Measurements from ENCODE around the gene ISM2. TPM values are rescaled to one million over a fixed set of nuclear protein-coding genes. Genes with fewer than 3 reads are reported as not detected.

Gene ISM2
- total and polyA plus RNA-seq, 9 of the 15 experiments (the other 6 are each of a cell fraction or from before 2014, with no cell fraction given) = 0.08 to 0.11 TPM; not detected in 7

DNA sequence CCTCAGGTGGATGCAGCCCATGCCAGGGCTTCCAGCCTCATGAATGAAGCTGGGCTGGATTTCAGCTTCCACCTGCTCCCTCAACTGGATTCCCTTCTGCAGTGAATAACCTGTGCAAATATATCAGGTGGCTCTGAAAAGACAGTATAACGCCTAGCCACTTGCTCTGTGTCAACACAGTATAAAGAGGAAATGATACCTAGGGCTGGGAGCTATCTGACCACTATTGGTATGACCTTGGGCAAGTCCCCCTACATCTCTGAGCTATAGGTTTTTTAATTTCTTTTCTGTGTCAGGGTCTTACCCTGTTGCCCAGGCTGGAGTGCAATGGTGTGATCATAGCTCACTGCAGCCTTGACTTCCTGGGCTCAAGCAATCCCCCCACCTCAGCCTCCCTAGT, 19.8 kb downstream of the ISM2 start (continued):
- TF ChIP-seq ZNF224 (CRISPR knock-in tag; IDR thresholded peaks at IDR 0.05) = no peak
- TF ChIP-seq SAP30 (IDR thresholded peaks at IDR 0.05; ENCODE audit: borderline replicate concordance, insufficient read depth, low read depth, low read length, poor library complexity, severe bottlenecking) = no peak
- TF ChIP-seq, protein P1, sequence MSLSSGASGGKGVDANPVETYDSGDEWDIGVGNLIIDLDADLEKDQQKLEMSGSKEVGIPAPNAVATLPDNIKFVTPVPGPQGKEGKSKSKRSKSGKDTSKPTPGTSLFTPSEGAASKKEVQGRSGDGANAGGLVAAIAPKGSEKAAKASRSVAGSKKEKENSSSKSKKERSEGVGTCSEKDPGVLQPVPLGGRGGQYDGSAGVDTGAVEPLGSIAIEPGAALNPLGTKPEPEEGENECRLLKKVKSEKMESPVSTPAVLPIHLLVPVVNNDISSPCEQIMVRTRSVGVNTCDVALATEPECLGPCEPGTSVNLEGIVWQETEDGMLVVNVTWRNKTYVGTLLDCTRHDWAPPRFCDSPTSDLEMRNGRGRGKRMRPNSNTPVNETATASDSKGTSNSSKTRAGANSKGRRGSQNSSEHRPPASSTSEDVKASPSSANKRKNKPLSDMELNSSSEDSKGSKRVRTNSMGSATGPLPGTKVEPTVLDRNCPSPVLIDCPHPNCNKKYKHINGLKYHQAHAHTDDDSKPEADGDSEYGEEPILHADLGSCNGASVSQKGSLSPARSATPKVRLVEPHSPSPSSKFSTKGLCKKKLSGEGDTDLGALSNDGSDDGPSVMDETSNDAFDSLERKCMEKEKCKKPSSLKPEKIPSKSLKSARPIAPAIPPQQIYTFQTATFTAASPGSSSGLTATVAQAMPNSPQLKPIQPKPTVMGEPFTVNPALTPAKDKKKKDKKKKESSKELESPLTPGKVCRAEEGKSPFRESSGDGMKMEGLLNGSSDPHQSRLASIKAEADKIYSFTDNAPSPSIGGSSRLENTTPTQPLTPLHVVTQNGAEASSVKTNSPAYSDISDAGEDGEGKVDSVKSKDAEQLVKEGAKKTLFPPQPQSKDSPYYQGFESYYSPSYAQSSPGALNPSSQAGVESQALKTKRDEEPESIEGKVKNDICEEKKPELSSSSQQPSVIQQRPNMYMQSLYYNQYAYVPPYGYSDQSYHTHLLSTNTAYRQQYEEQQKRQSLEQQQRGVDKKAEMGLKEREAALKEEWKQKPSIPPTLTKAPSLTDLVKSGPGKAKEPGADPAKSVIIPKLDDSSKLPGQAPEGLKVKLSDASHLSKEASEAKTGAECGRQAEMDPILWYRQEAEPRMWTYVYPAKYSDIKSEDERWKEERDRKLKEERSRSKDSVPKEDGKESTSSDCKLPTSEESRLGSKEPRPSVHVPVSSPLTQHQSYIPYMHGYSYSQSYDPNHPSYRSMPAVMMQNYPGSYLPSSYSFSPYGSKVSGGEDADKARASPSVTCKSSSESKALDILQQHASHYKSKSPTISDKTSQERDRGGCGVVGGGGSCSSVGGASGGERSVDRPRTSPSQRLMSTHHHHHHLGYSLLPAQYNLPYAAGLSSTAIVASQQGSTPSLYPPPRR (CRISPR knock-in tag; IDR thresholded peaks at IDR 0.05; ENCODE audit: borderline replicate concordance) = no peak
- no peak for TF ChIP-seq SREBF2 (CRISPR knock-in tag; IDR thresholded peaks at IDR 0.05)

- H3K79me2 ChIP-seq (ENCODE audit: control insufficient read depth, insufficient read depth, low read length) = no peaks in the 10 kb centered on the region
- H3K27ac ChIP-seq (ENCODE audit: extremely low read depth, low read depth, low read length) = no peak overlapping the region
- no peaks in the 10 kb centered on the region for H3K9me3 ChIP-seq (replicated peaks; ENCODE audit: control insufficient read depth, insufficient read depth, low read depth, low read length)
- FAIRE-seq = no peak
- BruUV-seq (replicated peaks) = no TSS peak
- no peaks in the 10 kb centered on the region for H3K36me3 ChIP-seq (ENCODE audit: control insufficient read depth, insufficient read depth, low read length)
- DNase-seq (ENCODE audit: extremely low read depth in 1 of 4, low spot score in 3 of 4) = no peak
- H3K4me1 ChIP-seq (replicated peaks in 1 of 2; ENCODE audit: control insufficient read depth in 2 of 2, insufficient read depth in 2 of 2, low read length in 2 of 2) = peaks cover 0 to 8% of the 10 kb centered on the region in 2 experiments; a peak in 2 of 5 replicates
- ChIA-PET POLR2A (no interaction called here), CTCF (ENCODE audit: low intra/inter-chr PET ratio) (no interaction called here)
- no peaks in the 10 kb centered on the region for H4K20me1 ChIP-seq (replicated peaks; ENCODE audit: control insufficient read depth, insufficient read depth, low read length)
- H3K9me1 ChIP-seq (ENCODE audit: control insufficient read depth, insufficient read depth, low read length) = no peaks in the 10 kb centered on the region
- intact Hi-C loops (cut with micrococcal nuclease) = no loop called here
- no peak overlapping the region for H3K4me3 ChIP-seq
- ATAC-seq = no peak
- no peak overlapping the region for H3K9ac ChIP-seq (ENCODE audit: insufficient read depth in 1 of 2, low read depth in 2 of 2, low read length in 2 of 2)
- no peak overlapping the region for H3K4me2 ChIP-seq (ENCODE audit: insufficient read depth, low read length)
- no peak overlapping the region for H2AFZ ChIP-seq (ENCODE audit: low read depth, low read length)
- peaks cover 4 to 38% of the 10 kb centered on the region in 2 experiments; a peak in 4 of 5 replicates for H3K27me3 ChIP-seq (ENCODE audit: control insufficient read depth in 2 of 2, insufficient read depth in 2 of 2, low read length in 2 of 2)
- 8% methylated on average over 5 of the region's 5 CpGs for WGBS (ENCODE audit: insufficient coverage, low coverage, missing lambda C conversion rate)
- in situ Hi-C loops (cut with MboI) = no loop called here
- no peak for TF ChIP-seq RFX5 (IDR thresholded peaks at IDR 0.05; ENCODE audit: low read depth, low read length)
- no peak for TF ChIP-seq BDP1 (IDR thresholded peaks at IDR 0.05; ENCODE audit: insufficient read depth, insufficient read length)
- TF ChIP-seq TBP (optimal IDR thresholded peaks at IDR 0.05; ENCODE audit: low read depth, low read length) = no peak
- TF ChIP-seq YBX1 (IDR thresholded peaks at IDR 0.05) = no peak
- no peak for TF ChIP-seq GTF2A2 (tag; IDR thresholded peaks at IDR 0.05)
- TF ChIP-seq E4F1 (CRISPR knock-in tag; IDR thresholded peaks at IDR 0.05; ENCODE audit: borderline replicate concordance) = no peak
- no peak for TF ChIP-seq ZC3H4 (CRISPR knock-in tag; IDR thresholded peaks at IDR 0.05; ENCODE audit: borderline replicate concordance)
- TF ChIP-seq ARHGAP35 (IDR thresholded peaks at IDR 0.05; ENCODE audit: partially characterized antibody) = no peak
- TF ChIP-seq ZEB2 (IDR thresholded peaks at IDR 0.05) = no peak
- no peak for TF ChIP-seq ZNF507 (tag; conservative IDR thresholded peaks at IDR 0.05)
- no peak for TF ChIP-seq ZNF589 (CRISPR knock-in tag; IDR thresholded peaks at IDR 0.05; ENCODE audit: low read depth)
- TF ChIP-seq BCOR (IDR thresholded peaks at IDR 0.05) = no peak
- TF ChIP-seq SIN3B (IDR thresholded peaks at IDR 0.05; ENCODE audit: low read depth) = no peak
These were observed 20.6 kb downstream of the ISM2 start for GRCh38 chr14:77478029-77478428.
